OCI-LY1 (cell line): ENCODE data around the gene CD2.

Experiments
- H2AFZ ChIP-seq: fragments of 200-600 bp; sonication (generic), shearing (Covaris generic); 2 replicates; pipeline ENCODE4 v1.6.0; 2014; ENCODE audit warnings: antibody characterized with exemption, mild to moderate bottlenecking, low read length
- H3F3A ChIP-seq: fragments of 200-600 bp; sonication (generic), shearing (Covaris generic); 2 replicates; pipeline ENCODE4 v1.6.0; 2014; ENCODE audit warnings: mild to moderate bottlenecking, antibody characterized with exemption, low read length, moderate library complexity; ENCODE audit not compliant: insufficient read depth
- H3K27ac ChIP-seq: fragments of 200-600 bp; sonication (generic); 2 replicates; pipeline ENCODE4 v1.5.1; 2014; ENCODE audit warnings: low read length, mixed run types, mild to moderate bottlenecking, low read depth; ENCODE audit not compliant: poor library complexity, severe bottlenecking
- H3K27me3 ChIP-seq: fragments of 200-600 bp; sonication (generic); 2 replicates; pipeline ENCODE4 v1.6.0; 2014; ENCODE audit warnings: antibody characterized with exemption, mild to moderate bottlenecking, low read length, moderate library complexity; ENCODE audit not compliant: insufficient read depth
- H3K36me3 ChIP-seq: fragments of 200-600 bp; sonication (generic); 2 replicates; pipeline ENCODE4 v1.6.1; 2014; ENCODE audit warnings: mild to moderate bottlenecking, antibody characterized with exemption, low read length, moderate library complexity, mixed read lengths; ENCODE audit not compliant: insufficient read depth
- H3K4me1 ChIP-seq: fragments of 200-600 bp; sonication (generic); 2 replicates; pipeline ENCODE4 v1.5.1; 2014; ENCODE audit warnings: mild to moderate bottlenecking, low read length, moderate library complexity; ENCODE audit not compliant: insufficient read depth, severe bottlenecking
- H3K4me2 ChIP-seq: fragments of 200-600 bp; sonication (generic), shearing (Covaris generic); 2 replicates; pipeline ENCODE4 v1.6.1; 2014; ENCODE audit warnings: low read length
- H3K4me3 ChIP-seq: fragments of 200-600 bp; sonication (generic); 2 replicates; pipeline ENCODE4 v1.5.1; 2014; ENCODE audit warnings: low read length, low read depth, mild to moderate bottlenecking, mixed read lengths; ENCODE audit not compliant: poor library complexity, severe bottlenecking
- H3K79me2 ChIP-seq: fragments of 200-600 bp; shearing (Covaris generic); 2 replicates; pipeline ENCODE4 v1.6.1; 2016; ENCODE audit warnings: mixed run types, low read length, mixed read lengths; ENCODE audit not compliant: insufficient read depth
- H3K9ac ChIP-seq: fragments of 200-600 bp; sonication (generic), shearing (Covaris generic); 2 replicates; pipeline ENCODE4 v1.6.1; 2014; ENCODE audit warnings: mild to moderate bottlenecking, low read length, mixed read lengths
- H3K9me2 ChIP-seq: fragments of 200-600 bp; sonication (generic), shearing (Covaris generic); 2 replicates; pipeline ENCODE4 v1.6.1; 2014; ENCODE audit warnings: low read depth, mild to moderate bottlenecking, low read length, mixed read lengths
- H3K9me3 ChIP-seq: fragments of 200-600 bp; shearing (Covaris generic); 2 replicates; pipeline ENCODE4 v1.6.1; 2014; ENCODE audit warnings: low read length, mixed read lengths
- H4K20me1 ChIP-seq: fragments of 200-600 bp; sonication (generic), shearing (Covaris generic); 2 replicates; pipeline ENCODE4 v1.6.0; 2016; ENCODE audit warnings: mild to moderate bottlenecking, low read length; ENCODE audit not compliant: insufficient read depth
- CTCF ChIP-seq: fragments of 200-600 bp; sonication (generic), shearing (Covaris generic); IDR thresholded peaks from 2 replicates; pipeline ENCODE4 v1.5.1; 2017; ENCODE audit warnings: mild to moderate bottlenecking, antibody characterized with exemption, low read length, moderate library complexity, mixed read lengths
- EZH2 ChIP-seq: fragments of 200-600 bp; sonication (generic), shearing (Covaris generic); IDR thresholded peaks from 2 replicates; pipeline ENCODE4 v1.8.0; 2017; ENCODE audit warnings: borderline replicate concordance, mixed run types, mild to moderate bottlenecking, antibody characterized with exemption, low read length, moderate library complexity, mixed read lengths

CD2 gene

GRCh38 chr1:116763787-116764465 lies 9.7 kb downstream of the CD2 start:
- Histone ChIP-seq H3K36me3 (no peaks in the 10 kb centered on the region), H3K79me2 (no peaks in the 10 kb centered on the region), H3K27ac (no peak overlapping the region), H4K20me1 (no peaks in the 10 kb centered on the region), H3K27me3 (no peaks in the 10 kb centered on the region), H3F3A (no peaks in the 10 kb centered on the region), H3K9me3 (no peaks in the 10 kb centered on the region), H3K4me1 (peaks cover 2% of the 10 kb centered on the region), H3K9ac (no peak overlapping the region), H2AFZ (no peak overlapping the region), H3K4me3 (no peak overlapping the region), H3K9me2 (no peaks in the 10 kb centered on the region), H3K4me2 (no peak overlapping the region)
- TF ChIP-seq CTCF (no peak; the same call in 1 of the 2 replicates), EZH2 (no peak)

GRCh38 chr1:116764466-116764898 lies 10.3 kb downstream of the CD2 start:
- Histone ChIP-seq H4K20me1 (no peaks in the 10 kb centered on the region), H3K27me3 (no peaks in the 10 kb centered on the region), H3K79me2 (no peaks in the 10 kb centered on the region), H3K9me3 (no peaks in the 10 kb centered on the region), H3K4me2 (no peak overlapping the region), H3K9ac (no peak overlapping the region), H2AFZ (no peak overlapping the region), H3K27ac (no peak overlapping the region), H3K9me2 (no peaks in the 10 kb centered on the region), H3K4me3 (no peak overlapping the region), H3F3A (no peaks in the 10 kb centered on the region), H3K4me1 (peaks cover 8% of the 10 kb centered on the region), H3K36me3 (no peaks in the 10 kb centered on the region)
- TF ChIP-seq CTCF (no peak), EZH2 (no peak)

GRCh38 chr1:116764906-116765862 lies 11.0 kb downstream of the CD2 start:
- no peaks in the 10 kb centered on the region for H3K36me3 ChIP-seq
- H3K9ac ChIP-seq = no peak overlapping the region
- peaks cover 15% of the 10 kb centered on the region for H3K4me1 ChIP-seq
- H3K4me2 ChIP-seq = no peak overlapping the region
- H3K27ac ChIP-seq = no peak overlapping the region
- H2AFZ ChIP-seq = no peak overlapping the region
- H3K9me2 ChIP-seq = no peaks in the 10 kb centered on the region
- H3F3A ChIP-seq = no peaks in the 10 kb centered on the region
- no peaks in the 10 kb centered on the region for H3K79me2 ChIP-seq
- no peak overlapping the region for H3K4me3 ChIP-seq
- H4K20me1 ChIP-seq = no peaks in the 10 kb centered on the region
- no peaks in the 10 kb centered on the region for H3K9me3 ChIP-seq
- no peak for TF ChIP-seq EZH2
- TF ChIP-seq CTCF = no peak
- H3K27me3 ChIP-seq = no peaks in the 10 kb centered on the region
